GM20000 (cell line): ENCODE data around the gene KRTCAP2.

Source experiments
- DNase-seq: peaks from one replicate; pipeline ENCODE4 v3.0.0; 2012; ENCODE audit warnings: low spot score
- CTCF ChIP-seq: IDR thresholded peaks from 2 replicates; pipeline ENCODE4 v1.5.1; 2012; ENCODE audit warnings: mild to moderate bottlenecking, control low read depth; ENCODE audit errors: extremely low read depth, missing control alignments

KRTCAP2 gene

GRCh38 chr1:155177918-155178281 lies 4.8 kb upstream of the KRTCAP2 start:
- DNase-seq = peak; percentile 23
- TF ChIP-seq CTCF = no peak

- DNase-seq = peak; percentile 40
- no peak for TF ChIP-seq CTCF
Observed at GRCh38 chr1:155177192-155177917, 4.3 kb upstream of the KRTCAP2 start.

- DNase-seq = peak; percentile 94
- TF ChIP-seq CTCF = peak; percentile 71
Observed at GRCh38 chr1:155176544-155177071, 3.5 kb upstream of the KRTCAP2 start.

GRCh38 chr1:155175927-155176371 lies 2.8 kb upstream of the KRTCAP2 start:
- TF ChIP-seq CTCF = no peak
- DNase-seq = no peak

GRCh38 chr1:155175281-155175926 lies 2.3 kb upstream of the KRTCAP2 start:
- peak; percentile 14 for DNase-seq
- no peak for TF ChIP-seq CTCF

GRCh38 chr1:155174324-155175280 lies 1.5 kb upstream of the KRTCAP2 start:
- TF ChIP-seq CTCF = no peak
- peak; percentile 36 for DNase-seq
